RKO (cell line): ENCODE data around the gene ARHGAP26.
"Not testable (repeated sequence)": the region's sequence is repeated elsewhere in the genome, so short reads cannot be mapped to it uniquely, and the experiment has no call there.

Source experiments
- DNase-seq: peaks from one replicate; pipeline ENCODE4 v3.0.0-alpha.2; 2016; ENCODE audit warnings: low spot score

ARHGAP26 gene

GRCh38 chr5:143086908-143087637 lies 316.9 kb downstream of the ARHGAP26 start:
- no peak for DNase-seq

- DNase-seq: not testable (repeated sequence)
Observed at GRCh38 chr5:143088702-143089101, 318.5 kb downstream of the ARHGAP26 start.

GRCh38 chr5:143090044-143090443 lies 319.9 kb downstream of the ARHGAP26 start:
- not testable (repeated sequence) for DNase-seq

GRCh38 chr5:143092711-143093451 lies 322.7 kb downstream of the ARHGAP26 start:
- not testable (repeated sequence) for DNase-seq

- no peak for DNase-seq
Observed at GRCh38 chr5:143093452-143094086, 323.4 kb downstream of the ARHGAP26 start.

GRCh38 chr5:143094087-143094521 lies 323.9 kb downstream of the ARHGAP26 start:
- DNase-seq: no peak

GRCh38 chr5:143094608-143095007 lies 324.4 kb downstream of the ARHGAP26 start:
- not testable (repeated sequence) for DNase-seq

GRCh38 chr5:143101121-143101520 lies 330.9 kb downstream of the ARHGAP26 start:
- no peak for DNase-seq

GRCh38 chr5:143101725-143102386 lies 331.7 kb downstream of the ARHGAP26 start:
- no peak for DNase-seq

- no peak for DNase-seq
Observed at GRCh38 chr5:143102411-143102810, 332.2 kb downstream of the ARHGAP26 start.

- DNase-seq: no peak
Observed at GRCh38 chr5:143105216-143105905, 335.2 kb downstream of the ARHGAP26 start.

- peak; percentile 19 for DNase-seq
Observed at GRCh38 chr5:143106174-143106573, 336.0 kb downstream of the ARHGAP26 start.

GRCh38 chr5:143108498-143109128 lies 338.4 kb downstream of the ARHGAP26 start:
- no peak for DNase-seq

GRCh38 chr5:143110591-143110990 lies 340.4 kb downstream of the ARHGAP26 start:
- no peak for DNase-seq

GRCh38 chr5:143111799-143112198 lies 341.6 kb downstream of the ARHGAP26 start:
- no peak for DNase-seq

- no peak for DNase-seq
Observed at GRCh38 chr5:143113461-143113860, 343.3 kb downstream of the ARHGAP26 start.

GRCh38 chr5:143114481-143114880 lies 344.3 kb downstream of the ARHGAP26 start:
- DNase-seq: no peak

GRCh38 chr5:143115381-143115780 lies 345.2 kb downstream of the ARHGAP26 start:
- DNase-seq: no peak

GRCh38 chr5:143116814-143117213 lies 346.6 kb downstream of the ARHGAP26 start:
- DNase-seq: no peak

- no peak for DNase-seq
Observed at GRCh38 chr5:143117821-143118220, 347.6 kb downstream of the ARHGAP26 start.

- DNase-seq: no peak
Observed at GRCh38 chr5:143118222-143118621, 348.0 kb downstream of the ARHGAP26 start.
